PC-9 (cell line): ENCODE measurements around the gene GANC. TPM values are rescaled to one million over a fixed set of nuclear protein-coding genes. Genes with fewer than 3 reads are reported as not detected.

ENCODE experiments used
- BruUV-seq: library from RNA; stranded (reverse); fragments of 400-500 nt; replicated peaks from 2 replicates; lab custom pipeline; 2021; lab: Mats Ljungman, UMichigan
- CTCF ChIA-PET: fragments of 300-600 bp; sonication (Branson Sonifier 250); formaldehyde crosslinking; loops from one replicate; lab custom pipeline; 2022; ENCODE audit warnings: antibody characterized with exemption; lab: Charles Lee
- POLR2A ChIA-PET: fragments of 300-600 bp; sonication (Branson Sonifier 250); formaldehyde crosslinking; loops from one replicate; lab custom pipeline; 2022; ENCODE audit warnings: antibody characterized with exemption; ENCODE audit not compliant: unreplicated experiment; lab: Charles Lee
- DNase-seq, 2 experiments: peaks; one replicate each; pipeline versions ENCODE4 v3.0.0 to v3.0.0-alpha.2; 2015 to 2022; ENCODE audit warnings: mixed read lengths in 1 of 2
- H2AFZ ChIP-seq: fragments of 200-600 bp; sonication (generic); 2 replicates; pipeline ENCODE4 v1.8.1; 2017; ENCODE audit warnings: antibody characterized with exemption
- H3F3A ChIP-seq: fragments of 200-600 bp; sonication (generic); 2 replicates; pipeline ENCODE4 v1.8.1; 2017; ENCODE audit warnings: antibody characterized with exemption, mild to moderate bottlenecking, low read depth; ENCODE audit not compliant: insufficient read depth
- H3K27ac ChIP-seq: fragments of 200-600 bp; sonication (generic); 2 replicates; pipeline ENCODE4 v1.6.1; 2016; ENCODE audit warnings: mixed run types
- H3K27me3 ChIP-seq: fragments of 200-600 bp; sonication (generic); 2 replicates; pipeline ENCODE4 v1.6.1; 2016; ENCODE audit warnings: low read depth, mixed run types; ENCODE audit not compliant: insufficient read depth
- H3K36me3 ChIP-seq: fragments of 200-600 bp; sonication (generic); 2 replicates; pipeline ENCODE4 v1.6.1; 2016; ENCODE audit warnings: low read depth, mixed run types
- H3K4me1 ChIP-seq: fragments of 200-600 bp; sonication (generic); replicated peaks from 2 replicates; pipeline ENCODE4 v1.6.1; 2016; ENCODE audit warnings: mixed run types; ENCODE audit not compliant: insufficient read depth
- H3K4me2 ChIP-seq: fragments of 200-600 bp; sonication (generic); 2 replicates; pipeline ENCODE4 v1.6.1; 2017; ENCODE audit warnings: mixed run types
- H3K4me3 ChIP-seq: fragments of 200-600 bp; sonication (generic); 2 replicates; pipeline ENCODE4 v1.6.1; 2016; ENCODE audit warnings: mixed run types
- H3K79me2 ChIP-seq: fragments of 200-600 bp; sonication (generic); 2 replicates; pipeline ENCODE4 v1.6.1; 2017; ENCODE audit warnings: low read depth, mixed run types
- H3K9me2 ChIP-seq: fragments of 200-600 bp; sonication (generic); 2 replicates; pipeline ENCODE4 v1.8.1; 2017; ENCODE audit warnings: mild to moderate bottlenecking; ENCODE audit not compliant: insufficient read depth
- H3K9me3 ChIP-seq: fragments of 200-600 bp; sonication (generic); 2 replicates; pipeline ENCODE4 v1.8.1; 2016; ENCODE audit warnings: low read depth; ENCODE audit not compliant: insufficient read depth
- H4K20me1 ChIP-seq: fragments of 200-600 bp; sonication (generic); 2 replicates; pipeline ENCODE4 v1.8.1; 2017; ENCODE audit not compliant: insufficient read depth
- CTCF ChIP-seq: fragments of 200-600 bp; sonication (generic); conservative IDR thresholded peaks from 2 replicates; pipeline ENCODE4 v1.6.1; 2017; ENCODE audit warnings: mixed run types, antibody characterized with exemption, mild to moderate bottlenecking, moderate library complexity
- EZH2 ChIP-seq: fragments of 200-600 bp; sonication (generic); IDR thresholded peaks from 2 replicates; pipeline ENCODE4 v1.8.0; 2017; ENCODE audit warnings: antibody characterized with exemption, low read depth
- intact Hi-C: fragments of 100-400 bp; cut with micrococcal nuclease; formaldehyde crosslinking; loops from one replicate; pipeline ENCODE4 v1.10.0; 2022; ENCODE audit not compliant: unreplicated experiment
- total RNA-seq: library from RNA; stranded (reverse); gene quantifications from 2 replicates; pipeline ENCODE4 v1.2.3, GENCODE V29; 2021

GANC gene
- total RNA-seq, 1 experiment from 2014 or later = 16.3 TPM

DNA sequence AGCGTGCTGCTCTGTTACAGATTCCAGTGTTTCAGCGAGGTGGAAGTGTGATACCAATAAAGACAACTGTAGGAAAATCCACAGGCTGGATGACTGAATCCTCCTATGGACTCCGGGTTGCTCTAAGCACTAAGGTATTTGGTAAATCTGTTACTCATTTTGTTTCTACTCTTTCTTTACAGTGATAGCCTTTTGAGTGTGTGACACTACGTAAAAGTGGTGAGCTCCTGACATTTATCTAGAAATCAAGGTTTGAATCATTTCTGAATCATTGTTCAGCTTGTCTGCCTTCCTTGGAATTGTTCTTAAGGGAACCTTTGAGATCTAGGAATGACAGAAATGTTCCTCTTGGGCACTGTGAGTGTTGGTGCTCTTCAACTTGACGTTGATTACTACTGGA is 75.1 kb downstream of the GANC start:
- Histone ChIP-seq H3K4me1 (no peaks in the 10 kb centered on the region), H3K9me2 (no peaks in the 10 kb centered on the region), H2AFZ (no peak overlapping the region), H3K9me3 (no peaks in the 10 kb centered on the region), H3K4me3 (no peak overlapping the region), H3K79me2 (no peaks in the 10 kb centered on the region), H3K36me3 (no peaks in the 10 kb centered on the region), H3K27ac (no peak overlapping the region), H3K27me3 (no peaks in the 10 kb centered on the region), H3K4me2 (no peak overlapping the region), H3F3A (peaks cover 3% of the 10 kb centered on the region; the same call in 1 of the 2 replicates), H4K20me1 (no peaks in the 10 kb centered on the region)
- POLR2A ChIA-PET = no interaction called here
- no TSS peak for BruUV-seq
- intact Hi-C loops = no loop called here
- no peak for DNase-seq
- TF ChIP-seq CTCF = no peak
- TF ChIP-seq EZH2 = no peak
- CTCF ChIA-PET = no interaction called here

- Histone ChIP-seq H2AFZ (no peak overlapping the region), H3K27me3 (no peaks in the 10 kb centered on the region), H3K4me1 (no peaks in the 10 kb centered on the region), H3K79me2 (no peaks in the 10 kb centered on the region), H3K27ac (no peak overlapping the region), H3K36me3 (no peaks in the 10 kb centered on the region), H3K9me2 (no peaks in the 10 kb centered on the region), H3F3A (peaks cover 3% of the 10 kb centered on the region; the same call in 1 of the 2 replicates), H4K20me1 (no peaks in the 10 kb centered on the region), H3K9me3 (no peaks in the 10 kb centered on the region), H3K4me3 (no peak overlapping the region), H3K4me2 (no peak overlapping the region)
- intact Hi-C loops = no loop called here
- DNase-seq = no peak
- ChIA-PET POLR2A (no interaction called here), CTCF (no interaction called here)
- no TSS peak for BruUV-seq
- TF ChIP-seq EZH2 (no peak), CTCF (no peak)
Observed at GRCh38 chr15:42349186-42349585, 76.2 kb downstream of the GANC start.

GRCh38 chr15:42352401-42352800 is 79.4 kb downstream of the GANC start:
- CTCF ChIA-PET = no interaction called here
- TF ChIP-seq EZH2 (no peak), CTCF (no peak)
- no peaks in the 10 kb centered on the region for H3K9me3 ChIP-seq

More at GRCh38 chr15:42352401-42352800, 79.4 kb downstream of the GANC start:
- Histone ChIP-seq H3K27me3 (no peaks in the 10 kb centered on the region), H3K4me3 (no peak overlapping the region), H4K20me1 (no peaks in the 10 kb centered on the region), H3F3A (no peaks in the 10 kb centered on the region), H3K4me2 (no peak overlapping the region), H2AFZ (no peak overlapping the region), H3K79me2 (no peaks in the 10 kb centered on the region), H3K36me3 (no peaks in the 10 kb centered on the region), H3K27ac (no peak overlapping the region), H3K9me2 (no peaks in the 10 kb centered on the region), H3K4me1 (no peaks in the 10 kb centered on the region)
- BruUV-seq = no TSS peak
- POLR2A ChIA-PET = no interaction called here
- no peak for DNase-seq
- intact Hi-C loops = no loop called here
